ENCODE measurements around the gene STAT2. TPM values are rescaled to one million over a fixed set of nuclear protein-coding genes. Genes with fewer than 3 reads are reported as not detected.

The STAT2 gene
- total and polyA plus RNA-seq, 5 donors from 2014 or later = 67.9 to 190 (median 85.2) TPM

GRCh38 chr12:56321027-56321426, 38.9 kb downstream of the STAT2 start:
- Histone ChIP-seq H3K36me3 (ENCODE audit: control insufficient read depth, insufficient read depth, low read length) (peaks cover 43% of the 10 kb centered on the region), H3K27ac (ENCODE audit: insufficient read depth, low read length, poor library complexity, severe bottlenecking) (no peak overlapping the region), H3K9me3 (ENCODE audit: control insufficient read depth in 2 of 2, low read length in 2 of 2) (no peaks in the 10 kb centered on the region), H3K4me1 (ENCODE audit: control insufficient read depth, insufficient read depth, low read length, poor library complexity, severe bottlenecking) (peaks cover 5% of the 10 kb centered on the region), H3K4me3 (ENCODE audit: low read depth, low read length) (no peak overlapping the region), H3K27me3 (ENCODE audit: control insufficient read depth, insufficient read depth, low read length) (no peaks in the 10 kb centered on the region)
- ATAC-seq (ENCODE audit: low read depth in 2 of 2) (no peak), DNase-seq (no peak)
- H3K27me3 Mint-ChIP-seq = no peaks in the 10 kb centered on the region
- peaks cover 46% of the 10 kb centered on the region for H3K36me3 Mint-ChIP-seq
- peak overlapping the region in 1 of 3 donors; percentile 66 for H3K27ac Mint-ChIP-seq
- H3K4me3 Mint-ChIP-seq = no peak overlapping the region
- H3K4me1 Mint-ChIP-seq = peaks cover 0 to 6% (median 4%) of the 10 kb centered on the region in 4 donors
- no peaks in the 10 kb centered on the region for H3K9me3 Mint-ChIP-seq

GRCh38 chr12:56317675-56318074, 42.2 kb downstream of the STAT2 start:
- Mint-ChIP-seq H3K27ac (no peak overlapping the region), H3K36me3 (peaks cover 25% of the 10 kb centered on the region), H3K27me3 (no peaks in the 10 kb centered on the region), H3K4me3 (peak overlapping the region in 1 of 4 donors; percentile 25), H3K4me1 (peaks cover 4 to 24% (median 8%) of the 10 kb centered on the region in 4 donors), H3K9me3 (no peaks in the 10 kb centered on the region)
- ATAC-seq (ENCODE audit: low read depth in 2 of 2) = no peak
- Histone ChIP-seq H3K4me3 (ENCODE audit: low read depth, low read length) (no peak overlapping the region), H3K27ac (ENCODE audit: insufficient read depth, low read length, poor library complexity, severe bottlenecking) (no peak overlapping the region), H3K9me3 (ENCODE audit: control insufficient read depth in 2 of 2, low read length in 2 of 2) (no peaks in the 10 kb centered on the region), H3K4me1 (ENCODE audit: control insufficient read depth, insufficient read depth, low read length, poor library complexity, severe bottlenecking) (peaks cover 14% of the 10 kb centered on the region), H3K27me3 (ENCODE audit: control insufficient read depth, insufficient read depth, low read length) (no peaks in the 10 kb centered on the region), H3K36me3 (ENCODE audit: control insufficient read depth, insufficient read depth, low read length) (peaks cover 14% of the 10 kb centered on the region)
- DNase-seq = no peak

DNA sequence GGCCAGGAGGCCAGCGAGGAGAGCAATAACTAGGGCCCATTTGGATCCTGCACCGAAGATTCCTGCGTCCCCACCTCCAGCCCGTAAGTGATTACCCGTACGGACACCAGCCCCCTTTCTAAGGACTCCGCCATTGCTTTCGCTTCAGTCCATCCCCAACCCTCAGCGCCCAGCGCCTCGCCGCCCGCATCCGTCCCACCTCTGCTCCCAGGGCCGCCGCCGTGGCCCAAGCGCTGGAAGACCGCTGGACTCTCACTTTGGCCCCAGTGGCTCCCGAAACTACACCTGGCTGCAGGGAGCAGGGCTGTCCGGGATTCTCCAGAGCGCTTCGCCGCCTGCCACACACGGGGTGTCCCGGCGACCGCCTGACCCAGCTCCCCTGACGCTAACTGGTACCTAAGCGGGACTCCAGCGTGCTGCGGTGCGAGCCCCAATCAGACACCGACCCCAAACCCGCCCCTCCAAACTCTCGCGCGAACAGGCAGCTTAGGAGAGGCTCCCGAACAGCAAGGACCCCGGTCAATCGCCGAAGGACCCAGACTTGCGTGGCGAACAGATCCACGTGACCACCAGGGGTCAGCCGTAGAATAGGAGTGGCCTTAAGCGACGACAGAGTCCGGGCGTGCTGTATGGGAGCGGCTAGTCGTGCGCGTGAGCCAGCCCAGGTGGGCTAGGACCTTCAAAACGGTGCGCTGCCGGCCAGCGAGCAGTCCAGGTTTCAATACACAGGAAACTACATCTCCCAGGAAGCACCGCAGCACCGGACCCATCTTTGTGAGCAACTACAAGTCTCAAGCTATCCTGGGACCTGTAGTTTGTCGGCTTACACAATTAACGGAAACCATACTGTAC, 44.1 kb downstream of the STAT2 start, which contains the start of gene CNPY2:
CNPY2 (minus strand) TSS at position 367 of the 852 bp plus-strand sequence. CDS start 771 bp downstream, outside the sequence.
- Mint-ChIP-seq H3K36me3 (peaks cover 17% of the 10 kb centered on the region), H3K27me3 (no peaks in the 10 kb centered on the region), H3K4me3 (peak within 1 kb of the TSS; percentile 98 to 100 (median 98)), H3K9me3 (no peaks in the 10 kb centered on the region), H3K27ac (peak within 1 kb of the TSS; percentile 98 to 99 (median 99)), H3K4me1 (peaks cover 4 to 24% (median 8%) of the 10 kb centered on the region in 4 donors)
- Histone ChIP-seq H3K4me1 (ENCODE audit: control insufficient read depth, insufficient read depth, low read length, poor library complexity, severe bottlenecking) (peaks cover 14% of the 10 kb centered on the region), H3K4me3 (ENCODE audit: low read depth, low read length) (peak within 1 kb of the TSS; percentile 82), H3K36me3 (ENCODE audit: control insufficient read depth, insufficient read depth, low read length) (peaks cover 14% of the 10 kb centered on the region), H3K27me3 (ENCODE audit: control insufficient read depth, insufficient read depth, low read length) (no peaks in the 10 kb centered on the region), H3K27ac (ENCODE audit: insufficient read depth, low read length, poor library complexity, severe bottlenecking) (peak within 1 kb of the TSS; percentile 93), H3K9me3 (ENCODE audit: control insufficient read depth in 2 of 2, low read length in 2 of 2) (no peaks in the 10 kb centered on the region)
- peak; percentile 92 to 94 for ATAC-seq (ENCODE audit: low read depth in 2 of 2)
- DNase-seq = peak; percentile 95 to 98 (median 95)

GRCh38 chr12:56315249-56315621, 44.7 kb downstream of the STAT2 start:
- no peaks in the 10 kb centered on the region for H3K9me3 ChIP-seq (ENCODE audit: control insufficient read depth in 2 of 2, low read length in 2 of 2)
- H3K4me3 Mint-ChIP-seq = peak overlapping the region; percentile 98 to 100 (median 98)
- H3K27me3 ChIP-seq (ENCODE audit: control insufficient read depth, insufficient read depth, low read length) = no peaks in the 10 kb centered on the region
- DNase-seq (no peak), ATAC-seq (ENCODE audit: low read depth in 2 of 2) (no peak)
- peaks cover 17% of the 10 kb centered on the region for H3K36me3 Mint-ChIP-seq
- H3K4me1 ChIP-seq (ENCODE audit: control insufficient read depth, insufficient read depth, low read length, poor library complexity, severe bottlenecking) = peaks cover 14% of the 10 kb centered on the region
- peak overlapping the region; percentile 82 for H3K4me3 ChIP-seq (ENCODE audit: low read depth, low read length)
- no peaks in the 10 kb centered on the region for H3K9me3 Mint-ChIP-seq
- peaks cover 4 to 24% (median 8%) of the 10 kb centered on the region in 4 donors for H3K4me1 Mint-ChIP-seq
- peak overlapping the region in 2 of 3 donors; percentile 99 for H3K27ac Mint-ChIP-seq
- H3K27me3 Mint-ChIP-seq = no peaks in the 10 kb centered on the region
- H3K27ac ChIP-seq (ENCODE audit: insufficient read depth, low read length, poor library complexity, severe bottlenecking) = peak overlapping the region; percentile 93
- H3K36me3 ChIP-seq (ENCODE audit: control insufficient read depth, insufficient read depth, low read length) = peaks cover 14% of the 10 kb centered on the region

GRCh38 chr12:56311003-56311402, 48.9 kb downstream of the STAT2 start:
- no peaks in the 10 kb centered on the region for H3K9me3 Mint-ChIP-seq
- H3K4me1 Mint-ChIP-seq = peaks cover 4 to 18% (median 5%) of the 10 kb centered on the region in 4 donors
- no peaks in the 10 kb centered on the region for H3K27me3 Mint-ChIP-seq
- Histone ChIP-seq H3K27ac (ENCODE audit: insufficient read depth, low read length, poor library complexity, severe bottlenecking) (no peak overlapping the region), H3K36me3 (ENCODE audit: control insufficient read depth, insufficient read depth, low read length) (peaks cover 29% of the 10 kb centered on the region), H3K4me3 (ENCODE audit: low read depth, low read length) (no peak overlapping the region), H3K9me3 (ENCODE audit: control insufficient read depth in 2 of 2, low read length in 2 of 2) (no peaks in the 10 kb centered on the region), H3K27me3 (ENCODE audit: control insufficient read depth, insufficient read depth, low read length) (no peaks in the 10 kb centered on the region), H3K4me1 (ENCODE audit: control insufficient read depth, insufficient read depth, low read length, poor library complexity, severe bottlenecking) (peaks cover 10% of the 10 kb centered on the region)
- no peak overlapping the region for H3K4me3 Mint-ChIP-seq
- ATAC-seq (ENCODE audit: low read depth in 2 of 2) (no peak), DNase-seq (no peak)
- peaks cover 14% of the 10 kb centered on the region for H3K36me3 Mint-ChIP-seq
- no peak overlapping the region for H3K27ac Mint-ChIP-seq

GRCh38 chr12:56308714-56309113, 51.2 kb downstream of the STAT2 start:
- H3K9me3 ChIP-seq (ENCODE audit: control insufficient read depth in 2 of 2, low read length in 2 of 2) = no peaks in the 10 kb centered on the region
- no peak overlapping the region for H3K27ac Mint-ChIP-seq
- DNase-seq (no peak), ATAC-seq (ENCODE audit: low read depth in 2 of 2) (no peak)
- H3K4me3 Mint-ChIP-seq = peak overlapping the region in 2 of 4 donors; percentile 35 to 54
- no peaks in the 10 kb centered on the region for H3K27me3 Mint-ChIP-seq
- H3K27me3 ChIP-seq (ENCODE audit: control insufficient read depth, insufficient read depth, low read length) = no peaks in the 10 kb centered on the region
- H3K9me3 Mint-ChIP-seq = no peaks in the 10 kb centered on the region
- peaks cover 26% of the 10 kb centered on the region for H3K36me3 ChIP-seq (ENCODE audit: control insufficient read depth, insufficient read depth, low read length)
- H3K4me1 ChIP-seq (ENCODE audit: control insufficient read depth, insufficient read depth, low read length, poor library complexity, severe bottlenecking) = no peaks in the 10 kb centered on the region
- H3K4me1 Mint-ChIP-seq = no peaks in the 10 kb centered on the region
- H3K4me3 ChIP-seq (ENCODE audit: low read depth, low read length) = no peak overlapping the region
- no peak overlapping the region for H3K27ac ChIP-seq (ENCODE audit: insufficient read depth, low read length, poor library complexity, severe bottlenecking)
- peaks cover 9% of the 10 kb centered on the region for H3K36me3 Mint-ChIP-seq

DNA sequence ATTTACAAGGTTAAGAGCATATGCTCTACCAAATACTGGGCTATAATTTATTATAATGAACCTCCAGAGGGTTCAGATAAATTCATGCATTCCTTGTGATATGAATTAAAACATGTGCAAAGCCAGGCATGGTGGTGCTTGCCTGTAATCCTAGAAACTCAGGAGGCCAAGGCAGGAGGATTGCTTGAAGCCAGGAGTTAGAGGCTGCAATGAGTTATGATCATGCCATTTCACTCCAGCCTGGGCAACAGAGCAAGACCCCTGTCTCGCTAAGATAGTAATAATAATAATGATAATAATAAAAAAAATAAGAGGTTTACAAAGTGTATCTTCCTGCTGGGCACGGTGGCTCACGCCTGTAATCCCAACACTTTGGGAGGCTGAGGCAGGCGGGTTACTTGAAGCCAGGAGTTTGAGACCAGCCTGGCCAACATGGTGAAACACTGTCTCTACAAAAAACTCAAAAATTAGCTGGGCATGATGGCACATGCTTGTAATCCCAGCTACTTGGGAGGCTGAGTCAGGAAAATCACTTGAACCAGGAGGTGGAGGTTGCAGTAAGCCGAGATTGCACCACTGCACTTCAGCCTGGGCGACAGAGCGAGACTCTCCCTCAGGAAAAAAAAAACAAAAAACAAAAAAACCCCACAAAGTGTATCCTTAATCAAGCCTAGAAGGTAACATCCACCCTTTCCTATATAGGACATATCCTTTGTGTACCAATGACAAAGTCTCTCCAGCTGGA, 52.5 kb downstream of the STAT2 start:
- peaks cover 3% of the 10 kb centered on the region for H3K4me1 ChIP-seq (ENCODE audit: control insufficient read depth, insufficient read depth, low read length, poor library complexity, severe bottlenecking)
- H3K27ac ChIP-seq (ENCODE audit: insufficient read depth, low read length, poor library complexity, severe bottlenecking) = no peak overlapping the region
- H3K9me3 Mint-ChIP-seq = no peaks in the 10 kb centered on the region
- H3K4me3 ChIP-seq (ENCODE audit: low read depth, low read length) = no peak overlapping the region
- H3K4me1 Mint-ChIP-seq = peaks cover under 1 to 3% (median 2%) of the 10 kb centered on the region in 4 donors
- H3K27me3 Mint-ChIP-seq = no peaks in the 10 kb centered on the region
- H3K27me3 ChIP-seq (ENCODE audit: control insufficient read depth, insufficient read depth, low read length) = no peaks in the 10 kb centered on the region
- DNase-seq (no peak), ATAC-seq (ENCODE audit: low read depth in 2 of 2) (no peak)
- H3K36me3 ChIP-seq (ENCODE audit: control insufficient read depth, insufficient read depth, low read length) = peaks cover 26% of the 10 kb centered on the region
- H3K4me3 Mint-ChIP-seq = no peak overlapping the region
- no peak overlapping the region for H3K27ac Mint-ChIP-seq
- H3K36me3 Mint-ChIP-seq = peaks cover 9% of the 10 kb centered on the region
- no peaks in the 10 kb centered on the region for H3K9me3 ChIP-seq (ENCODE audit: control insufficient read depth in 2 of 2, low read length in 2 of 2)
